SHP77 (cell line): ENCODE data around the gene RNF166.

Experiments
- DNase-seq, 2 experiments: peaks; one replicate each; lab custom pipeline; 2025; lab: John Stamatoyannopoulos, UW

The RNF166 gene

GRCh38 chr16:88706229-88706964, at the start of gene RNF166, which contains the start of gene CTU2:
RNF166 (minus strand) TSS chr16:88706408; CDS start chr16:88706325, 83 bp downstream.
CTU2 (plus strand) TSS chr16:88706503; CDS start chr16:88706531, 28 bp downstream.
- peak; percentile 66 to 85 for DNase-seq

DNA sequence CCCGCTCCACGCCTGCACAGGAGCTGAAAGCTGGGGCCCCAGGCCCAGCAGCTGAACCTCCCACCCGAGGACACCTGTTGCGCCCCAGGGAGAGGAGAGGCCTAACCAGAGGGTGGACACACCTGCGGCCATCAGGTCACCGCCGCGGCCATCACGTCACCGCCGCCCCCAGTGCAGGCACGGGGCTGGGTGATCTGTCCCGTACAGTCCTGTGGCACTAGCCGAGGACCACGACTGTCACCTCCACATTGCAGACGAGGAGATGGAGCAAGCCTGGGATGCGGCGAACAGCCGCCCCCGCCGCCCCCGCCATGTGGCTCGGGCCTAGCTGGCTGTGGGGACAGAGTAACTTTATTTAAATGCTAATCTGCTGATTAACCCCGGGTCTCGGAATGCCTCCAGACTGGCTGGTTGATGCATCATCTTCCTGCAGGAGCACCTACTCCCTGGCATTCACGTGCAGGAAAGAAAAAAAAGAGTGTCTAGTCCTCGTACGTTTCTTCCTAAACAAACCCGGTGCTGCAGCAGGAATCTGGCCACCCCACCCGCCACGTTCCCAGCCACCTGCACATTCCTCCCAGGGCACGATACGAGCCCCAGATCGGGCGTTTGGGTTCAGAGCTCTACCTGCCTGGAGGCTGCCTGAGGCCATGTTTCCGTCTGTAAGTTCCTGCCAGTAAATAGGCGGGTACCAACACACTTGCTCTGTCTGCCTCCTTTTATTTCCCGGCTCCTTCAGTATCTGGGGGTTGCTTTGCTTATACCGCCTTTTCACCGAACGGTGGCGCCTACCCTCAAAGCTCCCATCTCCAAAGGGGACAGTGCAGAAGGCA, 48.9 kb upstream of the RNF166 start:
- no peak for DNase-seq

DNA sequence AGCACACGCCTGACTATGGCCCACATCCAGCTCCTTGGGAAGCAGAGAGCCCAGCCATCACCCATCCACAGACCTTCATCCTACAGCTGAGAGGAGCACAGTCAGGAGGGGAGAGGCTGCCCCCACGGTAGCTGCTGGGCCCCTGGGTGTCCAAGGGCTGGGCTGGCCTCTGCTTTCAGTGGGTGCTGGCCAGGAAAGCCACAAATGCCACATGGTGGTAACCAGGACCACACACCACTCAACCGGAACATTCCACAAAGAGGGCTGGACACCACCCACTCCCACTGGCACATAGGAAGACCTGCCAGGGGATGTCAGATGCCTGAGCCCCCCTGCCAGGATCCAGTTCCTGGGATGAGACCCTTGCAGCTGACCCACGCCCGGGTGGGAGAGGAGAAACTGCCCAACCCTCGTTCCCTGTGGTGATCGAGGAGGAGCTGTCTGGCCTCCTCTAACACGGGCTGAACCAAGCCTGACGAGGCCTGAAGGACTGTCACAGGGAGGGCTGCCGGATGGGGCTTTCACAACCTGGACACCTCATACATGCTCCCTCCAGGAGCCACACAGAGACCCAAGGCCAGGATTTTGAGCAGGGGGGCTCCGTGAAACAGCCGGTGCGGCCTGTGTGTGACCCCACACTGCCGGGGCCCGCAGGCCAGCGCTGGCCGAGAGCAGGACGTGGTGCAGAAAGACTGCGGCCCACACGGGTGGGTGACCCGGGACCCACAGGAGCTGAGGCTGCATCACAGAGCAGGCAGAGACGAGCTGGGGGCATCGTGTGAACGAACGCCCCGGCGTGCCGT, 48.1 kb upstream of the RNF166 start:
- DNase-seq = no peak

- no peak for DNase-seq
These were observed 47.4 kb upstream of the RNF166 start for GRCh38 chr16:88753602-88754001.

- no peak for DNase-seq
These were observed 47.0 kb upstream of the RNF166 start for GRCh38 chr16:88753191-88753590.

DNA sequence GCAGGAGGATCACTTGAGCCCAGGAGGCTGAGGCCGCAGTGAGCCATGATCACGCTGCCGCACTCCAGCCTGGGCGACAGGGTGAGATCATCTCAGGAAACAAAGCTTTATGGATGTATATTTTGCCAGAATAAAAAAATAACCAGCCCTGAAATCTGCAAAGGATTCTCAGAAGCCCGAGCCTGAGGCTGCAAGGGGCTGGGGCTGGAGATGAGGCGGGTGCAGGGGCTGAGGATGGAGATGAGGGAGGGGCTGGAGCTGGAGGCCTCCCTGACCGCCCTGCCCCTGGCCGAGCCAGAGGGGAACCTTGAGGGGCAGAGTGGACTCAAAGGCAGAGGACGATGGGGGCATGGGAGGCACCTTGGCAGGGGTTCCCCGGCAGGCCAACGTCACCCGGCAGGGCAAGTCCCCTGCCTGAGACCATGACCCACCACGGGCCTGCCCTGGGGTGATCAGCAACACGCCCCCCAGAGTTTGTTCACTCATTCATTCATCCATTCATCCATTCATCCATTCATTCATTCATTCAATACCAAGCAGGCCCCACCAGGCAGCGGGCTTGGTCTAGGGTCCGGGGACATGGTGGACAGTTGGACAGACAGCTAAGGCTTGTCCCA, 46.3 kb upstream of the RNF166 start:
- DNase-seq = no peak

GRCh38 chr16:88750854-88751253, 44.6 kb upstream of the RNF166 start:
- DNase-seq = no peak

DNA sequence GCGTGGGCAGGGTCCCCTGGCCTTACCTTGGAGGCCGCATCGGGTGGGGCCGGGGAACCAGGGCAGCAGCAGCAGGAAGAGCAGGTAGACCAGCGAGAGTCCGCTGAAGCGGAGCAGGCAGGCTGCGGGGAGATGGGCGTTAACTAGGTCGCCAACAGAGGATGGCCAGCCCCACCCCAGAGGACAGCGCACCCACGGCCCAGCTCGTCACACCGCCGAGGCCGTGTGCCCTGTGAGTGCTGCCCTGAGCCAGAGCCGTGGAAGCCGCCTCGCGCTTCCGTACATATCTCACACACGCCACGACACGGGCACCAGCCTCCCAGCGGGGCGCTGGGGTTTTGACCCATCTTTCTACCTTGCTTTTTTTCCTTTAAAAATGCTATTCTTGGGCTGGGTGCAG, 43.1 kb upstream of the RNF166 start:
- no peak for DNase-seq

DNA sequence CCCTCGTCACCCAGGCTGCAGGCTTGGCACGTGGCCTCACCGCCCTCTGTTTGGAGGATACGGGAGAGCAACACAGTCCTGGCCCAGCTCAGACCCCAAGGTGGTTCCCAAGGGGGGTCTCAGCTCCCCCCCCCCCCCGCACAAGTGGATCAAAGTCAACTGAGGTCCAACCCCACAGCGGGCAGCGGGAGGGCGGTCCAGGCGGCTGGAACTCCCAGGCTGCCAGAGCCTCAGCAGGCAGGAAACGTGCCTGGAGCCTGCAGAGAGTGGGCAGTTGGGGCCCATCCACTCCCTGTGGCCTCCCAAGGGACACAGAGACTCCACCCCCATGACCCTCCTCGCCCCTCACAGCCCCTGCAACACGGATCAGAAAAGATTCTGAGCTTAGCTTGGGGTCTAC, 42.2 kb upstream of the RNF166 start:
- no peak for DNase-seq

- peak; percentile 40 to 56 for DNase-seq
These were observed 41.5 kb upstream of the RNF166 start for GRCh38 chr16:88747588-88748301.

DNA sequence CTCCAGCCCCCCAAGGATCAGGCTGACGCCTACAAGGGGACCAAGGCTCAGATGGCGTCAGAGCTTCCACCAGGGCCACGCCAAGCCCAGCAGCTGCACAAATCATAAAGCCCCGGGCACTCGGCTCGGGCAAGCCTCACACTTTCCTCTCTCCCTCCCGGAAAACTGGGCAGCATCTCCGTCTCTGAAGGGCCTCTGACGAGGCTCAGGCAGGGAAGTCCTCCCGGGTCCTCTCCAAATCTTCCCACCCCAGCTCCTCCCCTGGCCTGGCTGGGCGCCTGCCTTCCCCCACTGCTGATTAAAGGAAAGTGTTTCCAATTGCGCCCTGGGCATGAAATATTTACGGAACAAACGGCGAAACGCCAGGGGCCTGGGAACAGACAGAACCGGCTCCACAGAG, 40.3 kb upstream of the RNF166 start:
- DNase-seq = no peak

GRCh38 chr16:88744577-88745521, 38.6 kb upstream of the RNF166 start:
- DNase-seq = no peak

- peak; percentile 78 to 80 for DNase-seq
These were observed 37.7 kb upstream of the RNF166 start for GRCh38 chr16:88743693-88744576.

- DNase-seq = peak in 1 of 2 experiments; percentile 55
These were observed 36.8 kb upstream of the RNF166 start for GRCh38 chr16:88742896-88743605.

DNA sequence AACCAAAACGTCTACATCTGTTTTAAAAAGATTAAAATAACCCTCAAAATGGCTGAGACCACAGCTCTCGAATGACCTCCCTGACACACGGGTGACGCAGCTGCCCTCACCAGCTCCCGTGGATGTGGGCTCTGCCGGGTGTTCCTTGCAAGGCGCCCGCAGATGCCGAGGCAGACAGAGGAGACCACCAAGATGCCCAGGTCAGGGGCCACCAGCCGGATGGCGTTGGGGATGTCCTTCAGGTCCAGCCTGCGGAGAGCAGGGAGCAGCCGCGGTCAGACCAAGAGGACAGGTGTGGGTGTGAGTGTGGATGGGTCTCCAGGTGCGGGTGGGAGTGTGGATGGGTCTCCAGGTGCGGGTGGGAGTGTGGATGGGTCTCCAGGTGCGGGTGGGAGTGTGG, 35.2 kb upstream of the RNF166 start:
- no peak for DNase-seq

DNA sequence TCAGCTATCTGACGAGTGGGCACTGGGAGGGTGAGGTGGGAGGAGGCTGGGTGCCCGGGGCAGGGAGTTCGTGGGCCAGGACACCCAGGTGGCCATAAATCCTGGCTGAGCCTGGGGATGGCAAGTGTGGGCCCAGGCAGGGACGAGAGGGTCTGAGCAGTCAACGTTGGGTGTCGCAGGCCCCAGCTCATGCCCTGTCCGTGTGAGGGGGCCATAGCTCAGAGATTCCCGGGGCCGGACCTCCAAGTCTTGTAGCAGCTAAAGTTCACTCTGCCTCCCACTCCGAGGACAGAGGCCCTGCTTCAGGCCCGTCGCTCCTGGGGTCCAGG, 34.5 kb upstream of the RNF166 start:
- no peak for DNase-seq

- DNase-seq = no peak
These were observed 33.9 kb upstream of the RNF166 start for GRCh38 chr16:88739977-88740726.
